Nephron (organoid): ENCODE results near the gene BEST3.
A peak's percentile ranks its signal among the peaks of the same experiment; 100 is the strongest.

ENCODE experiments used
- H3K27ac Mint-ChIP-seq, 3 experiments: 2 replicates each; pipeline ENCODE4 v1.8.0; 2020; ENCODE audit warnings: mixed read lengths in 3 of 3, mild to moderate bottlenecking in 2 of 3, moderate library complexity in 1 of 3
- H3K27me3 Mint-ChIP-seq: 2 replicates; pipeline ENCODE4 v1.8.0; 2021; ENCODE audit warnings: low read depth, mild to moderate bottlenecking, moderate library complexity, mixed read lengths
- H3K36me3 Mint-ChIP-seq: 2 replicates; pipeline ENCODE4 v1.8.0; 2020; ENCODE audit warnings: low read depth, mixed read lengths
- H3K4me1 Mint-ChIP-seq: 2 replicates; pipeline ENCODE4 v1.8.0; 2020; ENCODE audit warnings: mixed read lengths
- H3K4me3 Mint-ChIP-seq, 3 experiments: 2 replicates each; pipeline ENCODE4 v1.8.0; 2020; ENCODE audit warnings: mild to moderate bottlenecking in 3 of 3, mixed read lengths in 3 of 3, moderate library complexity in 2 of 3
- H3K9me3 Mint-ChIP-seq: 2 replicates; pipeline ENCODE4 v1.8.0; 2020; ENCODE audit warnings: mixed read lengths
- TF ChIP-seq, protein P1 (sequence below), 3 experiments: fragments of 200-600 bp; sonication (generic); IDR thresholded peaks; one replicate each; pipeline ENCODE4 v1.5.0; 2021; ENCODE audit warnings: antibody characterized with exemption in 3 of 3; ENCODE audit not compliant: unreplicated experiment in 3 of 3

Gene BEST3

DNA sequence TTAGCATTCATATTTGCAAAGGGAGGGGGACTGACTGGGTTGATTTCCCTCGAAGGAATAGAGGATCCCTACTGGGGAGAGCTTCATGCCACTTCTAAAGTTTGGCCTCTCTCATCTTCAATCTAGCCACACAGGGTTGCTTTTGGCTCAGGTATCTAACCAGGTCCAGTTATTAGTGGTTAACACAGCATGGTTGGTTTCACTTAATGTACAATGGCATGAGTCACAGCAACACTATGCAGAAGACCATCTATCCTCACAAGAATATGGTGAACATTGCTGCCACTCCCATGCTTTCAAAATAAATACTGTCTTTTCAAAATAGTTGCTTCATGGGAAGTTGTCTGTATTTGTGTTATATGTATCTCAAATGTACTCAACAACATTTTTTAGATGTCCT is 33.0 kb upstream of the BEST3 start:
- TF ChIP-seq, protein P1, sequence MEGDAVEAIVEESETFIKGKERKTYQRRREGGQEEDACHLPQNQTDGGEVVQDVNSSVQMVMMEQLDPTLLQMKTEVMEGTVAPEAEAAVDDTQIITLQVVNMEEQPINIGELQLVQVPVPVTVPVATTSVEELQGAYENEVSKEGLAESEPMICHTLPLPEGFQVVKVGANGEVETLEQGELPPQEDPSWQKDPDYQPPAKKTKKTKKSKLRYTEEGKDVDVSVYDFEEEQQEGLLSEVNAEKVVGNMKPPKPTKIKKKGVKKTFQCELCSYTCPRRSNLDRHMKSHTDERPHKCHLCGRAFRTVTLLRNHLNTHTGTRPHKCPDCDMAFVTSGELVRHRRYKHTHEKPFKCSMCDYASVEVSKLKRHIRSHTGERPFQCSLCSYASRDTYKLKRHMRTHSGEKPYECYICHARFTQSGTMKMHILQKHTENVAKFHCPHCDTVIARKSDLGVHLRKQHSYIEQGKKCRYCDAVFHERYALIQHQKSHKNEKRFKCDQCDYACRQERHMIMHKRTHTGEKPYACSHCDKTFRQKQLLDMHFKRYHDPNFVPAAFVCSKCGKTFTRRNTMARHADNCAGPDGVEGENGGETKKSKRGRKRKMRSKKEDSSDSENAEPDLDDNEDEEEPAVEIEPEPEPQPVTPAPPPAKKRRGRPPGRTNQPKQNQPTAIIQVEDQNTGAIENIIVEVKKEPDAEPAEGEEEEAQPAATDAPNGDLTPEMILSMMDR (IDR thresholded peaks at IDR 0.05; ENCODE audit: unreplicated experiment in 3 of 3) = no peak
- Mint-ChIP-seq H3K36me3 (no peaks in the 10 kb centered on the region), H3K4me3 (no peak overlapping the region), H3K4me1 (no peaks in the 10 kb centered on the region), H3K9me3 (no peaks in the 10 kb centered on the region), H3K27ac (no peak overlapping the region), H3K27me3 (peaks cover 26% of the 10 kb centered on the region)

DNA sequence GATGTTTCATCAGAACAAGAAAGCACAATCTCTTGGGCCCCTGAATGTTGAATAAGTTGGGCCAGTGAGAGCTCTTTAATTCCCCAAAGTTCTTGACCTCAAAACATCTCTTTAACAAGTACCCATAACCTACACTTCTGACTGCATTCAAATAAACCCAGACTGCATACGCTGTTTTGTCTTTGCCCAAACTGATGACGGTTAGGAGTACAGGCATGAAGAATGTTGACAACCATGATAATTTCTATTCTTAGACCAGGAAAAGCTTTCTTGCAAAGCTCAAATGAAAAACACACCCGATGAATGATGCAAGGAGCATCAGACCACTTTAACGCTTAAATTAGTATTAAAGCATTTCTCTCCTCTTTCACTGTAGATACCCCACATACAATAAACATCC is 27.8 kb upstream of the BEST3 start:
- Mint-ChIP-seq H3K36me3 (no peaks in the 10 kb centered on the region), H3K27me3 (no peaks in the 10 kb centered on the region), H3K4me3 (no peak overlapping the region), H3K27ac (no peak overlapping the region), H3K9me3 (peaks cover 9% of the 10 kb centered on the region), H3K4me1 (no peaks in the 10 kb centered on the region)
- TF ChIP-seq, protein P1 (IDR thresholded peaks at IDR 0.05; ENCODE audit: unreplicated experiment in 3 of 3) = no peak

DNA sequence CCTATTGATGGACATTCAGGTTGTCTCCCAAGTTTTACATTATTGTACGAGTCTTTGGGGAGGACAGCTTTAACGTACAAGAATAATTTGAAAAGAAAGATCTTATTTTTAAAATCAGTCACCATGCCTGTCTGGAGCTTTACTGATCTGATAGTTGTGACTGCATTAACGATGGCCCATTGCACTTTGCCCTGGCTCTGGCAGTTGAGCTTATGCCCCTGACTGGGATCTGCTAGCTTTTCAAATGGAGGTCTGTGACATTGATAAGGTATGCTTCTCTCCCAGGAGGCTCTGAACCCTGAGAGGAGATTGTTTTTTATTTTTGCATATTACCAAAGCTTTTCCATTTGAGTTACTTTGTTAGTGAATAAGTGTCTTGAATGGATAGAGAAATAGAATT is 21.6 kb upstream of the BEST3 start:
- H3K27ac Mint-ChIP-seq = peak overlapping the region in 1 of 3 experiments; percentile 81
- TF ChIP-seq, protein P1 (IDR thresholded peaks at IDR 0.05; ENCODE audit: unreplicated experiment in 3 of 3) = no peak
- H3K9me3 Mint-ChIP-seq = peaks cover 9% of the 10 kb centered on the region
- H3K27me3 Mint-ChIP-seq = peaks cover 6% of the 10 kb centered on the region
- H3K4me1 Mint-ChIP-seq = no peaks in the 10 kb centered on the region
- H3K4me3 Mint-ChIP-seq = no peak overlapping the region
- no peaks in the 10 kb centered on the region for H3K36me3 Mint-ChIP-seq

DNA sequence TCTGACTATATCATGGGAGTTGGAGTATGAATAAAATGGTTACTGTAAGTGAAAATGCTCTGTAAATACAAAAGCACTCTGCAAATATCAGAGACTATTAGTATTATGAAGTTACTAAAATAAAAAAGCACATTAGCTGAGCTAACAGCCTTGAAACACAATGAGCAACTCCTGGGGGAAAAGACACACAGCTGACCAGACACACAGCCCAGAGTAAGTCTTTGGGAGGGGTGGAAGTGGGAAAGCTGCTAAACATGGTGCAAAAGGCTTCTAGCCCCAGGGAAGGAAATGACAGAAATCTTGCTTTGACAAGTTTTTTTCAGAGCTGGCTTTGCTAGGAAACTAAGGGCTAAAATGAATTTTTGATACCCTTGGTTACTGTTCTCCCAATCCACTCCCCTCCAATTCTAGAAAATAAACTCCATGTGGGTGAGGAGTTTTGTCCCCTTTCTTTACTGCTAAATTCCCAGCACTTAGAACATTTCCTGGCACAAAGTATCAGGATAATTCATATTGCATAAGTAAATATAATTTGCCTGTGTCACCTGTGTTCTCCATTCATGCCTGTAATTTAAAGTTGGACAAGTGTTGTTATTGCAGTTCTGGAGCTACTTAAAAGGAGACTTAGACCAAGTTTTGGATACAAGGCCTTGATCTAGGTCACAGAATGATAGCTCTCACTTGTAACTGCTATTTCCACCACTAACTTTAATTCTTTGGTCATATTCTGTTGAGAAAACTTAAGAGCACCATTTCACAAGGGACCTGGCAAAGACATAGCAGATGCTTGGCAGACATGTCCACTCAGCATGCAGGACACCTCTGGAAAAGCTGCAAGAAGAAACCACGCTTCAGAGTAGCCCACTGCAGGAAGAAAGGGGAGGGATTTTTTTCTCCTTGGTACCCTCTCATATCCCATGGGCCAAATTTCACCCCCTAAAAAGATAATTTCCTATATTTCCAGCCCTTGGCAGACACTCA is 20.5 kb upstream of the BEST3 start:
- H3K4me1 Mint-ChIP-seq = no peaks in the 10 kb centered on the region
- TF ChIP-seq, protein P1 (IDR thresholded peaks at IDR 0.05; ENCODE audit: unreplicated experiment in 3 of 3) = no peak
- no peaks in the 10 kb centered on the region for H3K36me3 Mint-ChIP-seq
- H3K4me3 Mint-ChIP-seq = no peak overlapping the region
- peaks cover 9% of the 10 kb centered on the region for H3K9me3 Mint-ChIP-seq
- peaks cover 6% of the 10 kb centered on the region for H3K27me3 Mint-ChIP-seq
- H3K27ac Mint-ChIP-seq = peak overlapping the region in 1 of 3 experiments; percentile 41

DNA sequence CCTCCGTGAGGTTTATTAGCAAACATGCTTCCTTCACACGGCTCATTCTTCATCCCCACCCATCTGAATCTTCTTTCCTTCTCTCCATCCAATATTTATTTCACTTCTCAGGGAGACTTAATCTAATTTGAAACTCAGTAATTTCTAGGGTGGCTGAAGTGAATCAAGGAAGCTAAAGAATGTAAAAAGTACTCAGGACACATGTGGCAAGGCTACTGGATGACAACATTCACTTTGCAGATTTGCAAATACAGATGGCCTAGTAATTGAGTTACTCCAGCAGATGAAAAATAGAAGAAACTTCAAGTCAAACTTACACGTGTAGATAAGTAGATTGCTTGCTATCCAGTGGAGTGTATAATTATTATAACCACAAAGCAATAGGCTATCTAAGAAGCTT is 15.4 kb upstream of the BEST3 start:
- H3K27ac Mint-ChIP-seq = no peak overlapping the region
- TF ChIP-seq, protein P1 (IDR thresholded peaks at IDR 0.05; ENCODE audit: unreplicated experiment in 3 of 3) = no peak
- no peaks in the 10 kb centered on the region for H3K9me3 Mint-ChIP-seq
- H3K4me3 Mint-ChIP-seq = no peak overlapping the region
- H3K36me3 Mint-ChIP-seq = no peaks in the 10 kb centered on the region
- peaks cover 7% of the 10 kb centered on the region for H3K4me1 Mint-ChIP-seq
- H3K27me3 Mint-ChIP-seq = no peaks in the 10 kb centered on the region

DNA sequence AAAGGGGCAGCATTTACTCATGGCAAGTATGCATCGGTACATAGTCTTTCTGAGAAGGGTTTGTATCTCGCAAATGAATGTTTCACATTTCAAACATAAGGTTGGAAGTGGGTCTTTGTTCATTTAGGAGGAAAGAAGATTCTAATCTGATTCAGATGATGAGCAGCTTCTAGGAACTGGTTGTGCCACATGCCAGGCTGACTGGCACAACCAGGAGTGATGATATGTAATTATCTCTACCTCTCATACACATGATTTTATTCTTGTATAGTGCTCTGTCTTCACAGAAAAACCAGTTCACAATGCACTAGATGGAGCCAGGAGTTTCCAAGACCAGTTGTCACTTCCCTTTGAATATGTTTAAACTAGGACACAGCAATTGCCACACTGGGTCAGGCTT is 13.7 kb upstream of the BEST3 start:
- no peak overlapping the region for H3K4me3 Mint-ChIP-seq
- H3K27me3 Mint-ChIP-seq = no peaks in the 10 kb centered on the region
- H3K9me3 Mint-ChIP-seq = no peaks in the 10 kb centered on the region
- H3K27ac Mint-ChIP-seq = no peak overlapping the region
- TF ChIP-seq, protein P1 (IDR thresholded peaks at IDR 0.05; ENCODE audit: unreplicated experiment in 3 of 3) = no peak
- H3K36me3 Mint-ChIP-seq = no peaks in the 10 kb centered on the region
- H3K4me1 Mint-ChIP-seq = peaks cover 7% of the 10 kb centered on the region
